Measurements from ENCODE around the gene SBF2.
"Not testable (repeated sequence)": the region's sequence is repeated elsewhere in the genome, so short reads cannot be mapped to it uniquely, and the experiment has no call there.

SBF2 gene

GRCh38 chr11:10116588-10116987 is 177.4 kb downstream of the SBF2 start:
- DNase-seq (ENCODE audit: low read depth): no peak

- no peak for DNase-seq (ENCODE audit: low read depth)
These were observed 179.2 kb downstream of the SBF2 start for GRCh38 chr11:10114593-10115404.

GRCh38 chr11:10113852-10114251 is 180.2 kb downstream of the SBF2 start:
- DNase-seq (ENCODE audit: low read depth): no peak

- no peak for DNase-seq (ENCODE audit: low read depth)
These were observed 184.2 kb downstream of the SBF2 start for GRCh38 chr11:10109806-10110205.

GRCh38 chr11:10108915-10109680 is 184.9 kb downstream of the SBF2 start:
- no peak for DNase-seq (ENCODE audit: low read depth)

- DNase-seq (ENCODE audit: low read depth): no peak
These were observed 186.5 kb downstream of the SBF2 start for GRCh38 chr11:10107497-10107896.

GRCh38 chr11:10097615-10098014 is 196.4 kb downstream of the SBF2 start:
- DNase-seq (ENCODE audit: low read depth): no peak

GRCh38 chr11:10096987-10097386 is 197.0 kb downstream of the SBF2 start:
- no peak for DNase-seq (ENCODE audit: low read depth)

GRCh38 chr11:10095412-10096208 is 198.4 kb downstream of the SBF2 start:
- no peak for DNase-seq (ENCODE audit: low read depth)

- DNase-seq (ENCODE audit: low read depth): no peak
These were observed 201.6 kb downstream of the SBF2 start for GRCh38 chr11:10092426-10092825.

- no peak for DNase-seq (ENCODE audit: low read depth)
These were observed 202.5 kb downstream of the SBF2 start for GRCh38 chr11:10091314-10092045.

GRCh38 chr11:10087923-10088225 is 206.1 kb downstream of the SBF2 start:
- DNase-seq (ENCODE audit: low read depth): not testable (repeated sequence)

GRCh38 chr11:10087186-10087922 is 206.7 kb downstream of the SBF2 start:
- DNase-seq (ENCODE audit: low read depth): no peak

- no peak for DNase-seq (ENCODE audit: low read depth)
These were observed 213.9 kb downstream of the SBF2 start for GRCh38 chr11:10080138-10080537.

GRCh38 chr11:10076458-10077141 is 217.4 kb downstream of the SBF2 start:
- DNase-seq (ENCODE audit: low read depth): no peak

- DNase-seq (ENCODE audit: low read depth): no peak
These were observed 218.9 kb downstream of the SBF2 start for GRCh38 chr11:10075141-10075540.

GRCh38 chr11:10072841-10073240 is 221.2 kb downstream of the SBF2 start:
- no peak for DNase-seq (ENCODE audit: low read depth)

- no peak for DNase-seq (ENCODE audit: low read depth)
These were observed 221.9 kb downstream of the SBF2 start for GRCh38 chr11:10072142-10072541.

GRCh38 chr11:10067629-10068300 is 226.3 kb downstream of the SBF2 start:
- DNase-seq (ENCODE audit: low read depth): no peak

- no peak for DNase-seq (ENCODE audit: low read depth)
These were observed 227.6 kb downstream of the SBF2 start for GRCh38 chr11:10066441-10066840.
